ENCODE results near the gene RALGPS1.

The RALGPS1 gene

GRCh38 chr9:127215268-127216209 lies 301.0 kb downstream of the RALGPS1 start:
- DNase-seq (ENCODE audit: low read depth) = no peak
- no peak overlapping the region for H3K4me3 ChIP-seq (ENCODE audit: low read depth, low read length)

- no peak for DNase-seq (ENCODE audit: low read depth)
- H3K4me3 ChIP-seq (ENCODE audit: low read depth, low read length) = no peak overlapping the region
Observed at GRCh38 chr9:127216210-127216887, 301.8 kb downstream of the RALGPS1 start.

- H3K4me3 ChIP-seq (ENCODE audit: low read depth, low read length) = no peak overlapping the region
- no peak for DNase-seq (ENCODE audit: low read depth)
Observed at GRCh38 chr9:127216888-127217217, 302.3 kb downstream of the RALGPS1 start.

GRCh38 chr9:127218818-127219217 lies 304.2 kb downstream of the RALGPS1 start:
- H3K4me3 ChIP-seq (ENCODE audit: low read depth, low read length) = no peak overlapping the region

GRCh38 chr9:127219520-127219919 lies 304.9 kb downstream of the RALGPS1 start:
- no peak for DNase-seq (ENCODE audit: low read depth)
- no peak overlapping the region for H3K4me3 ChIP-seq (ENCODE audit: low read depth, low read length)

More at GRCh38 chr9:127218818-127219217, 304.2 kb downstream of the RALGPS1 start:
- no peak for DNase-seq (ENCODE audit: low read depth)

GRCh38 chr9:127221695-127222094 lies 307.1 kb downstream of the RALGPS1 start:
- no peak for DNase-seq (ENCODE audit: low read depth)
- H3K4me3 ChIP-seq (ENCODE audit: low read depth, low read length) = no peak overlapping the region

- no peak for DNase-seq (ENCODE audit: low read depth)
- H3K4me3 ChIP-seq (ENCODE audit: low read depth, low read length) = no peak overlapping the region
Observed at GRCh38 chr9:127222388-127223095, 308.0 kb downstream of the RALGPS1 start.

- H3K4me3 ChIP-seq (ENCODE audit: low read depth, low read length) = no peak overlapping the region
- no peak for DNase-seq (ENCODE audit: low read depth)
Observed at GRCh38 chr9:127223266-127223665, 308.7 kb downstream of the RALGPS1 start.

- no peak for DNase-seq (ENCODE audit: low read depth)
- peak overlapping the region; percentile 57 for H3K4me3 ChIP-seq (ENCODE audit: low read depth, low read length)
Observed at GRCh38 chr9:127223810-127224177, 309.2 kb downstream of the RALGPS1 start.

GRCh38 chr9:127224178-127224882 lies 309.7 kb downstream of the RALGPS1 start:
- peak; percentile 12 for DNase-seq (ENCODE audit: low read depth)
- peak overlapping the region; percentile 57 for H3K4me3 ChIP-seq (ENCODE audit: low read depth, low read length)

- peak overlapping the region; percentile 57 for H3K4me3 ChIP-seq (ENCODE audit: low read depth, low read length)
- peak; percentile 47 for DNase-seq (ENCODE audit: low read depth)
Observed at GRCh38 chr9:127224883-127225739, 310.5 kb downstream of the RALGPS1 start.

GRCh38 chr9:127225801-127226625 lies 311.4 kb downstream of the RALGPS1 start:
- H3K4me3 ChIP-seq (ENCODE audit: low read depth, low read length) = peak overlapping the region; percentile 57
- DNase-seq (ENCODE audit: low read depth) = no peak

GRCh38 chr9:127229691-127230417 lies 315.3 kb downstream of the RALGPS1 start:
- H3K4me3 ChIP-seq (ENCODE audit: low read depth, low read length) = no peak overlapping the region
- DNase-seq (ENCODE audit: low read depth) = no peak

- H3K4me3 ChIP-seq (ENCODE audit: low read depth, low read length) = no peak overlapping the region
- no peak for DNase-seq (ENCODE audit: low read depth)
Observed at GRCh38 chr9:127231666-127232065, 317.1 kb downstream of the RALGPS1 start.

GRCh38 chr9:127232833-127233549 lies 318.4 kb downstream of the RALGPS1 start:
- H3K4me3 ChIP-seq (ENCODE audit: low read depth, low read length) = no peak overlapping the region
- no peak for DNase-seq (ENCODE audit: low read depth)

GRCh38 chr9:127233550-127233949 lies 319.0 kb downstream of the RALGPS1 start:
- no peak for DNase-seq (ENCODE audit: low read depth)
- no peak overlapping the region for H3K4me3 ChIP-seq (ENCODE audit: low read depth, low read length)

- no peak for DNase-seq (ENCODE audit: low read depth)
- no peak overlapping the region for H3K4me3 ChIP-seq (ENCODE audit: low read depth, low read length)
Observed at GRCh38 chr9:127233989-127234388, 319.4 kb downstream of the RALGPS1 start.

Data from skeletal muscle cell (primary cell).